Globus pallidus (tissue), 1 donor: ENCODE data around the gene TBPL2.
A peak's percentile ranks its signal among the peaks of the same experiment; 100 is the strongest.
"Not testable (repeated sequence)": the region's sequence is repeated elsewhere in the genome, so short reads cannot be mapped to it uniquely, and the experiment has no call there.

Source experiments
- DNase-seq: peaks from one replicate; pipeline ENCODE4 v3.0.0-alpha.2; 2015; ENCODE audit warnings: low spot score

The TBPL2 gene

GRCh38 chr14:55438066-55438683 lies 2.2 kb downstream of the TBPL2 start:
- no peak for DNase-seq

DNA sequence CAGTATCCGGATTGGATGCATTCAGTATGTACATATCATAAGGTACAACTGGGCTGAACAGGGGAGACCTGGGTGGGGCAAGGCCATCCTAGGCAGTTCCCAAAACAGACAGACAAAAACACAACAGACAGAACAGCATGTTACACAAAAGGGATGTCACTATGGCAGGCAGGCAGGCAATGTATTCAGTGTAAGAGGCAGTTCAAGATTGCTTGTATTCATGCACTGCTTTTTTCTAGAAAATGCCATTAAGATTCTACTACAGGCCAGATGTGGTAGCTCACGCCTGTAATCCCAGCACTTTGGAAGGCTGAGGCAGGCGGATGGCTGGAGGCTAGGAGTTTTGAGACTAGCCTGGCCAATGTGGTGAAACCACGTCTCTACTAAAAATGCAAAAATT lies 3.5 kb downstream of the TBPL2 start:
- no peak for DNase-seq

DNA sequence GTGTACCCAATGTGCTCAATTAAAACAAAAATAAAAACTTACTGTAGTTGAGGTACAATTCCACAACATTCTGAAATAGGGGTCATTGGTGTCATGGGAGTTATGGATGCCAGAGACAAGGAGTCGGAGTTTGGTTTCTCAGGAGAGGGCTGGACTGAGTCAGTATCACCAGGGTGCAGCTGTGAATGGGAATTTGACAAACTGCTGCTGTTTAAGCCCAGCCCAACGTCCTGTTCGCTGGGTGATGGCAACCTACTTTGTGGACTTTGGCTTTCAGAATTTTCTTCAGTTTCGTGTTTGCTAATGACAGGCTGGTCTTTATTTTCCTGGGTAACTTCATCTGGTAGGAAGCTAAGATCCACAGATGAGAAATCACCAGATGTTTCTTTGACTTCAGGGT lies 3.9 kb downstream of the TBPL2 start:
- DNase-seq = no peak

DNA sequence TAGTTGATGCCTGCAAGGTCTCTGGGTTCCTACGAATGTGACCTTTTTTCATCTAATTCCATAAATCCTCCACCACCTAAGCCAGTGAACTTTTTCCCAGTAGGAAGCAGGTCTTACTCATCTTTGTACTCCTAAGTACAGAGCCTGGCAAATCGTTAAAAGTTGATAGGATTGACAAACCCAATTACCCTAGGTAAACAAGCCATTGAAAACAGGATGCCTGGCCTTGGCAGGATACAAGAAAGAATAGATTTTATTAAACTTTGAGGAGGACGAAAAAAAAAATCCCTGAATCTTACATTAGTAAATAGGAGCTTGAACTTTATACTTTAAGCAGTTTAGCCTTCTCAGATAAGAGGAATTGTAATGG lies 5.6 kb downstream of the TBPL2 start:
- DNase-seq = no peak

DNA sequence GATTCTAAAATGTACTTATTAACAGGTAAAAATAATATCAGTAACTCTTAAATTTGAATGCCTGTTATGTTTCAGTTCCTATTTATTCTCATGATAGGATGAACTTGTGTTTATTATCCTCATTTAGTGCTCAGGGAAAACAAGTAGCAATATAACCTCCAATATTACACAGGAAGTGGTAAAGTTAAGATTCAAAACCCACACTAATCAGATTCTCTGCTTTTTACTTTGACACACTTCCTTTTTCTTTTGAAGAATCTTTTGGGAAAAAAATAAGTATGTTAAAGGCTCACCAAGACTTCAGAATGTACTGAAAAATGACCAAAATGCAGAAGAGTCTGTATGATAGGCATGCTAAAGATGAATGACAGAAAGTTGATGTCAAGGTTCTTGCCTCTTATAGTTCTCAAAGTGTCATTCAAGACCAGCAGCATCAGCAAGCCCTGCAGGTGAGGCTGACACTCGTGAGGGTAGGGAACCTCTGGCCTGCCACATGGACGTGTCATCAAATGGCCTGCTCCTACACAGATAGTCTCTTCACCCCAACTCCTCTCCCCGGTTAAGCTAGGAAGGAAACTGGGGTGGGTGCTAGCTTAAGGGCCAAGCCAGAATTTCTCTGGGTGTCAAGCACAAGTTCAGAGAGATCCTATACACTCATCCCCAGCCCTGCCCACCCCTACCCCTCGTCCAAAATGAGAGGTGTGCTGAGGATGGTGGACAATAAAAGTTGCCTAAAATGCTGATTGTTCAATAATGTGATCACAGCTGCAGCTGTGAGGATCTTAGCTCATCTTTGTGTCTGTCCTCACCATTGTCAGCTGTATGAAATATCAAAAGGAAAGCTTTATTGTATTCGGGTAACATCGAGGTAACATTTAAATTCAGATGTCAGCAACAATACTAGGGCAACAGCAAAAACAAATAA lies 6.3 kb downstream of the TBPL2 start:
- DNase-seq = no peak

- no peak for DNase-seq
Observed at GRCh38 chr14:55432628-55433027, 7.8 kb downstream of the TBPL2 start.

DNA sequence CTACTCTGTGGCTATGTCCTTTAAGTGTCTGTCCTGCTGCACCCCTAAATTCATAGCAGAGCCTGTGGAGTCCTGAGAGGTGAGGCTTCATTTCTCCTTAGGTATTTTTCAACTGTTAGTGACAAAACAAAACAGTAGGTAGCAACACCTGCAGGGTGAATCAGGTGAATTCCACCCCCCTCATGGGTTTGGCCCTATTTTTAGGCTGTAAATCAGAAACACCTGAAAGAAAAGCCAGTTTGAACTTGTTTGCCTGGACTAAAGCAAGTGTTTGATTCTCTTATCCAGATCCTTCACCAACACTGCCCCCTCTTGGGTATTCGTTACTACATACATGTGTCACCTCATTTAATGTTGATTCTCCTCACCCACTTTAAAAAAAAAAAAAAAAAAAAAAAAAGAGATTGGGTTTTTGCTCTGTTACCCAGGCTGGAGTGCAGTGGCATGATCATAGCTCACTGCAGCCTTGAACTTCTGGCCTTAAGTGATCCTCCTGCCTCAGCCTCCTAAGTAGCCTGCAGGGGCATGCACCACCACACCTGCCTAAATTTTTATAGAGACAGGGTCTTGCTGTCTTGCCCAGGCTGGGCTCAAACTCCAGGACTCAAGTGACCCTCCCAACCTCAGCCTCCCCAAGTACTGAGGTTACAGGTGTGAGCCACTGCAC lies 10.3 kb downstream of the TBPL2 start:
- no peak for DNase-seq

DNA sequence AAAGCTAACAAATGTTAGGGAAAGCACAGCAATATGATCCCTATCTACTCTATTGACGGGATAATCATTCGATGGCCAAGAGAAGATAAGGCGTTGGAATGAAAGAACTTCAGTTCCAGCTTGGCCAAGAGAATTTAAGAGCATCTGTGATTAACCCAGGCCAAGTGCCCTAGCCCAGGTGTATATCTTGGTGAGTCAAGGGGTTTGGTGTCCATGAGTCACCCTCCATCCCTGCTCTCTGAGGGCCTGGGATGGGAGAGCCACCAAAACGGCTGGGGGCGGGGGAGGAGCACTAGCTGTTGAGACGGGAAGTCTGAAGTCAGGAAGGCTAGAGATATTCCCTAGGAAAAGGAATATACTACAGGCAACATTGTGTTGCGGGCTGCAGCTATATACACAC lies 13.0 kb downstream of the TBPL2 start:
- no peak for DNase-seq

DNA sequence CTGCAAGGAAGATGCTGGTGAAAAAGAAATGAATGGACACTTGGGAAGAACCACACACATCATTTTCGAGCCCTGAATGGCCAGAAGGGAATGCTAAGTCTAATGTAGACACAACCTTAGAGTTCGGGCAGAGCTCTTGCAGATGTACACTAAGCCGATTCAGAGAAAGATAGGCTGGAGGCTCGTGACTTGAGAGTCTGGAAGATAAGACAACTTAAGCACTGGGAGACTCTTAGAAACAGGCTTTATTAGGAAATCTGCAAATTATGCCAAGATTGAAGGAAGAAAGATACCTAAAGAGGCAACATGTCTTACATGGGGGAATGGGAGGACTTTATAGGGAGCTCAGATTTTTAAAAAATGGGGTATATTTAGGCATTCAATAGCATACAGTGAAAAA lies 13.5 kb downstream of the TBPL2 start:
- no peak for DNase-seq

DNA sequence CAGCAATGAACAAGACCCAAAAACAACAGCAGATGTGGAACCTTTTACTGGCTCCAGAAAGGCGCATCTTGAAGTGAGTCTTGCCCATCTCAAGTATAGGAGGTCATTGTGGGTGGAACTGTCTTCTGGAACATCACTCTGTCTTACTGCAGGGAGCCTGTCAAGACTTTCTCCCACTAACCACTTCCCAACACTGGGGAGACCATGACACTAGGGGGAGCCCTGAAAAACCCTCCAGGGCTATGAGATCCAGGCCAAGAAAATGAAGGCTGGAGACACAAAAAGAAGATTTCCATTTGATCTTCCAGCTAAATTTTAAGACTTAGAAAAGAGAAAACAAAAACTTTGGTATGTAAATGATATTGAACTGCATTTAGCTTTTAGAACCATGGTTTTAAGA lies 15.3 kb downstream of the TBPL2 start:
- no peak for DNase-seq

DNA sequence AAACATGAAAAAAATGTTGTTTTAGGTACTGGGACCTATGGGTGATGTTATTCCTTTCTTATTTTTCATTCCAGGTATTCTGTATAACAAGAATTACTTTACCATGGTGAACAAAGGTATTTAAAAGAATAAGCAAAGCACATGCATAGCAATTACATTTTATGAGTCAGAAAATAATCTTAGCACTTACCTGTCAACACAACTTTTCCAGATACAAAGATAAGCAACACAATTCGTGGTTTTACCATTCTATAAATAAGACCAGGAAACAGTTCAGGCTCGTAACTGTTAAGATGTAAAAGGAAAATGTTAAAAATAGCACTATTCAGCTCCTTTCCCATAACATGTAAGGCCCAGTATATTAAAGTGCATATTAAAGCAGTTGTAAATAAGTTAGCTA lies 16.4 kb downstream of the TBPL2 start:
- DNase-seq = no peak

DNA sequence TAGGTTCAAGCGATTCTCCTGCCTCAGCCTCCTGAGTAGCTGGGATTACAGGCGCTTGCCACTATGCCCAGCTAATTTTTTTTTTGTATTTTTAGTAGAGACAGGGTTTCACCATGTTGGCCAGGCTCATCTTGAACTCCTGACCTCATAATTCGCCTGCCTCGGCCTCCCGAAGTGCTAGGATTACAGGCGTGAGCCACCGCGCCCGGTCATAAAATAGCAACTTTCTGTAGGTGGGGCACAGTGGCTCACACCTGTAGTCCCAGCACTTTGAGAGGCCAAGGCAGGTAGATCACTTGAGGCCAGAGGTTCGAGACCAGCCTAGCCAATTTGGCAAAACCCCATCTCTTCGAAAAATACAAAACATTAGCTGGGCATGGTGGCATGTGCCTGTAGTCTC lies 18.1 kb downstream of the TBPL2 start:
- not testable (repeated sequence) for DNase-seq

DNA sequence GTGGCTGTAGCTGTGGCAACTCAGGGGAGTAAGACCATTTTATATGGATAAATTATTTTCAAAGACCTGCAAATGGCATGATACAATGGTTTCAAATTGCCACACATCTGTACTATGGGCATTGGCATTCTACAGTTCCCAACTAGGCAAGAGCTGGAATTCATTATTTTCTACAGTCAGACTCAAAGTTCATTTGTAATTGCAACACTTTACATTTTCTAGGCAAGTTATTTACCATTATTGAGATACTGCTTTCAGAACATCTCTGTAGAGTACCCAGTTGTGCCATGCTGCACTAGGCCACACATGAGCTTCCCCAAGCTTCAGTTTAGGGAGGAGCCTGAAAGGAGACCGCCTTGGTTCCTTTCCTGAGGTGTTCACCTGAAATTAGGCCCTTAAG lies 20.8 kb downstream of the TBPL2 start:
- no peak for DNase-seq

- no peak for DNase-seq
Observed at GRCh38 chr14:55418411-55418810, 22.0 kb downstream of the TBPL2 start.

DNA sequence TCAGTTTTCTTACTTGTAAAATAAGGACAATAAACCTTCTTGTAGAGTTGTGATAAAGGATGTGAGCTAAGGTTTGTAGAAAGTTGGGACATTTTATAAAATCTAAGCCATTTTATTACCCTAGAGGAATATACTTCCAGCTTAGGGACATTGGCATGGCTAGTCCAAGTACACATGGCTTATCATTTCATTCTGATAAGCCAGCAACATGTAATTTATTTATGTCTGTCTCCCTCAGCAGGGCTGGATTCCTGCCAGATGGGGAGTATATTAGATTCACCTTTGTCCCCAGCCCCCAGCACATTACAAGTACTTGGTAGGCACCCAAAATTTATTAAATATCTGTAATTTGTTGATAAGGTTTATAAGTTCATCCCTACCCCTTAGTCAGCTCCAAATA lies 22.5 kb downstream of the TBPL2 start:
- no peak for DNase-seq

GRCh38 chr14:55416866-55417265 lies 23.6 kb downstream of the TBPL2 start:
- no peak for DNase-seq

DNA sequence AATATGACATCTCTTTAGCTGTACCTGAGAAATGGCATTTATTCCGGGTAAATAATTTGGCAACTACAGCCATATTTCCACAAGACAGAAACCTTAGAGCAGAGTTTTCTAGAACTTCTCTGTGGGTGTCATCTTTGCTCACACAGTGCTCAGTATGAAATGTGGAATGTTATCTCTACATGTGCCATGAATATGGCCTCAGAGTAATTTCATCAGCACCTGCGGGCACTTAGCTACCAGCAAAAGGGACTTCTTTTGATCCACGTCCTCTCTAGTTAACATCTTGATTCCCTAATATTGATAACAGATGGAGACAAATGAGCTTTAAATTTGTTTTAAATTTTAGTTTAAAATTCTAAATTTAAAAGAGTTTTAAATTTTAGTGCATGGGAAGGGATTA lies 25.9 kb downstream of the TBPL2 start:
- no peak for DNase-seq

DNA sequence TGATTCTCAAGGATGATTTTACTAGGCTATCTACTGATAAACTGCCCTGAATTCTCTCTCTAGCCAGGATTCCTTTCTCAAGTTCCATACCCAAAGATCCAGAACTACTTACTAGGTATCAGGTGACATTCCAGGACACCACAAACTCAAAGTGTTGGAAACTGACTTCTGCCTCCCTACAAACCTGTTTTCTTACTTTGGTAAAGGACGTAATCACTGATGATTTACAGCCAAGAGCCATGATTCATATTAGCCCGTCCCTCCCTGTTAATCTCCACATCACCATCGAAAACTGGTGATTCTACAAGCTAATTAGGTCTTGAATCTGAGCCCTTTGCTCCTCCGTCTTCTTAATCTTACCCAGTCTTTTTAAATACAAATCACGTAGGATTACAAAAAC lies 27.7 kb downstream of the TBPL2 start:
- DNase-seq = peak; percentile 7

DNA sequence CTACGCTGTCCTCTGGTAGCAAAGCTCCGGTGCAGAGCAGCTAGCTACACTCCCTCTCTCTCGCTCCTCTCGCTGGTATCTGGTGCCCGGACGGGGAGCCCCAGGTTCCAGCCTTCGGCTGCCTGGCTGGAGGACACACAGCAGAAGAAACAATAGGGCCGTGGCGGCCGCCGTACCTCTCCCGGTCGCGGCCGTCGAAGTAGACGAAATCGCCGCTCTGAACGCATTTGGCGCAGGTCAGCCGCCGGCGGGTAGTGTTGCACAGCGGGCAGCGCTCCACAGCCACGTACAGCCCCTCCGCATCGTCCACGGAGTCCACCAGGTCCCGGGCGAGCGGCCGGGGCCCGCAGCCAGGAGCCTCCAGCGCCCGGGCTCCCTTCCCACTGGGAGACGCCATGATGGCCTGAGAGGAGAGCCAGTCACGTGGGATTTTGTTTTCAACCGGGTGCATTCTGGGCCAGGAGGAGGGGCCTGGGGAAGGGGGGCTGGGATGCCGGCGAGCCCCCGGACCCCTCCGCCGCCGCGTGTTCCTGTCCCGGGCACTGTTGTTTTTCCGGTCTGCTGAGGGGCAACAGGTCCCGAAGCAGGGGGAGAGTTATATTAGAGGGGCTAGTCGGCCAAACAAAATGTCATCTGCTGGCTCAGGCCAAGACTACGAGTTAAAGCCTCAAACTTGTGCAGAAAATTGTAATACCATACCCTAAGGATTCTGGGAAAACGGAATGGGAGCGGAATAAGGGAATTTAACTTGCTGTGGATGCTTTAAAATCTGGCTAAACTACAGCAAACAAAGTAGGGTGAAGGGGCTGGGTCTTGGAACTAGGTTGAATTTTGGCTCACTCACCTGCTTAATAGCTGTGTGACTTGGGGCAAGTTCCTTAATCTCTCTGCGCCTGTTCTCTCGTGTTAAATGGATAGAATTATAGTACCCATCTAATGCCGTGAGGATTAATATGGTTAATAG lies 28.7 kb downstream of the TBPL2 start, which contains the start of gene ATG14:
TSS of gene ATG14 (minus strand) at position 405 of the 964 bp plus-strand sequence. CDS start at position 397, 8 bp downstream.
- peak; percentile 90 for DNase-seq

GRCh38 chr14:55410876-55411275 lies 29.5 kb downstream of the TBPL2 start:
- peak; percentile 2 for DNase-seq

GRCh38 chr14:55404173-55404854 lies 36.1 kb downstream of the TBPL2 start:
- no peak for DNase-seq
